ENCODE measurements around the gene ACY1.

The ACY1 gene

DNA sequence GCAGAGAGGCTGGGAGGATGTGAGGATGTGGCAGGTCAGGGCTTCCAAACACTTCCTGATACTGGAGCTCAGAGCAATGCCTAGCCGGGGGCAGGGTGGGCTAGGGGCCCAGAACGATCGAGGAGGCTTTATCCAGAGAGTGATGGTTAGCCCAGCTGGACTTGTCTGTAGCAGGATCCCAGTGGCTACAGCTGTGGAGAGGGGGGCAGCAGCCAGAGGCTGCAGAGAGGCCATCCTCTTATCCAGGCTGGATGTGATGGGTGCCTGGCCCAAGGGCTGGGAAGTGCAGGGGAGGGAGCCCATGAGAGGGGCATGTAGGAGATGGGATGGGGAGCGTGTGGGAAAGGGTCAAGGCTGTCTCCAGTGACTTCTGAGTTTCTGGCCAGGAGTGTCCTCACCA, 36.5 kb upstream of the ACY1 start:
- Mint-ChIP-seq H3K4me3 (no peak overlapping the region), H3K9me3 (no peaks in the 10 kb centered on the region), H3K27me3 (ENCODE audit: low read depth, poor library complexity) (peaks cover 3% of the 10 kb centered on the region), H3K36me3 (ENCODE audit: low read depth) (no peaks in the 10 kb centered on the region), H3K4me1 (peaks cover 33% of the 10 kb centered on the region), H3K27ac (peak overlapping the region; percentile 31)
- TF ChIP-seq, protein P1, sequence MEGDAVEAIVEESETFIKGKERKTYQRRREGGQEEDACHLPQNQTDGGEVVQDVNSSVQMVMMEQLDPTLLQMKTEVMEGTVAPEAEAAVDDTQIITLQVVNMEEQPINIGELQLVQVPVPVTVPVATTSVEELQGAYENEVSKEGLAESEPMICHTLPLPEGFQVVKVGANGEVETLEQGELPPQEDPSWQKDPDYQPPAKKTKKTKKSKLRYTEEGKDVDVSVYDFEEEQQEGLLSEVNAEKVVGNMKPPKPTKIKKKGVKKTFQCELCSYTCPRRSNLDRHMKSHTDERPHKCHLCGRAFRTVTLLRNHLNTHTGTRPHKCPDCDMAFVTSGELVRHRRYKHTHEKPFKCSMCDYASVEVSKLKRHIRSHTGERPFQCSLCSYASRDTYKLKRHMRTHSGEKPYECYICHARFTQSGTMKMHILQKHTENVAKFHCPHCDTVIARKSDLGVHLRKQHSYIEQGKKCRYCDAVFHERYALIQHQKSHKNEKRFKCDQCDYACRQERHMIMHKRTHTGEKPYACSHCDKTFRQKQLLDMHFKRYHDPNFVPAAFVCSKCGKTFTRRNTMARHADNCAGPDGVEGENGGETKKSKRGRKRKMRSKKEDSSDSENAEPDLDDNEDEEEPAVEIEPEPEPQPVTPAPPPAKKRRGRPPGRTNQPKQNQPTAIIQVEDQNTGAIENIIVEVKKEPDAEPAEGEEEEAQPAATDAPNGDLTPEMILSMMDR (IDR thresholded peaks at IDR 0.05), result no peak
- DNase-seq, result no peak

DNA sequence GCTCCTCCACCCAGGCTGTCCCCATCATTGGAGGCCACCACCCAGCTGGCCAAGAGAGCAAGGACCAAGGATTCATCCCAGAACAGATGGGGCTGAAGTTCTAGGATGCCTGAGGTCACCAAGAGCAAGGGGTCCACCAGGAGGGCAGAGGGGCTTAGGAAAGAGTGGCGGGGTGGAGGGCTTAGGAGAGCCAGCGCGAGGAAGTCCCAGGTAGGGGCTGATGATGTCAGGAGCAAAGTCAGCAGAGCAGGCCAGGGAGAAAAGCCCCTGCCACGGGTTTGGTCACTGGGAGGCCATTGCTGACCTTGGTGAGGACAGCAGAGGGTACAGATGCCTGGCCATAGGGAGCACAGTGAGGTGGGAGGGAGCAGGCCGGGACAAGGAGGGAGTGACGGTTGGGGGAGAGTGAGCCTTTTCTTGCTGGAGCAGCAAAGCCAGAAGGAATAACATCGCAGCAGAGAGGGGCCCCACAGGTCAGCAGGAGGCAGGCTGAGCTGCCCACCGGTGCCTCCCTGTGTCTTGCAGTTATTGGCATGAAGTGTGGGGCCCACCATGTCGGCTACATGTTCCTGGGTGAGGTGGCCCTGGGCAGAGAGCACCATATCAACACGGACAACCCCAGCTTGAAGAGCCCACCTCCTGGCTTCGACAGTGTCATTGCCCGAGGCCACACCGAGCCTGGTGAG, 36.0 kb upstream of the ACY1 start:
- no peaks in the 10 kb centered on the region for H3K36me3 Mint-ChIP-seq (ENCODE audit: low read depth)
- TF ChIP-seq, protein P1 (IDR thresholded peaks at IDR 0.05), result no peak
- H3K27ac Mint-ChIP-seq, result peak overlapping the region; percentile 31
- peaks cover 3% of the 10 kb centered on the region for H3K27me3 Mint-ChIP-seq (ENCODE audit: low read depth, poor library complexity)
- no peaks in the 10 kb centered on the region for H3K9me3 Mint-ChIP-seq
- peaks cover 35% of the 10 kb centered on the region for H3K4me1 Mint-ChIP-seq
- H3K4me3 Mint-ChIP-seq, result no peak overlapping the region
- no peak for DNase-seq

DNA sequence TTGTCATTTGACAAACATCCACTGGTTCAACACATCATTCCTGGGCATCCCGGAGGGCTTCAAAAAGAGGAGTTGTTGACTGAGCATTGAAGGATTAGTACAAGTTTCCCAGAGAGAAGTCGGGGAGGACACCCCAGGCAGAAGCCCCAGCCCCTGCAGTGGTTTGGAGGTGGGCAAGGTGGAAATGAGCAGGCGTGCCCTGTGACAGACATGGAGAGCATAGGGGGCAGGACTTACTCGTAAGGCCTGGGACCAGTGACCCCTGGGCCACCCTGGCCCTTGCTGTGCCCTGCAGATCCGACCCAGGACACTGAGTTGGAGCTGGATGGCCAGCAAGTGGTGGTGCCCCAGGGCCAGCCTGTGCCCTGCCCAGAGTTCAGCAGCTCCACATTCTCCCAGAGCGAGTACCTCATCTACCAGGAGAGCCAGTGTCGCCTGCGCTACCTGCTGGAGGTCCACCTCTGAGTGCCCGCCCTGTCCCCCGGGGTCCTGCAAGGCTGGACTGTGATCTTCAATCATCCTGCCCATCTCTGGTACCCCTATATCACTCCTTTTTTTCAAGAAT, 35.2 kb upstream of the ACY1 start:
- peaks cover 31% of the 10 kb centered on the region for H3K4me1 Mint-ChIP-seq
- no peak overlapping the region for H3K4me3 Mint-ChIP-seq
- TF ChIP-seq, protein P1 (IDR thresholded peaks at IDR 0.05), result no peak
- H3K27me3 Mint-ChIP-seq (ENCODE audit: low read depth, poor library complexity), result peaks cover 3% of the 10 kb centered on the region
- H3K9me3 Mint-ChIP-seq, result no peaks in the 10 kb centered on the region
- H3K36me3 Mint-ChIP-seq (ENCODE audit: low read depth), result no peaks in the 10 kb centered on the region
- no peak overlapping the region for H3K27ac Mint-ChIP-seq
- DNase-seq, result no peak

DNA sequence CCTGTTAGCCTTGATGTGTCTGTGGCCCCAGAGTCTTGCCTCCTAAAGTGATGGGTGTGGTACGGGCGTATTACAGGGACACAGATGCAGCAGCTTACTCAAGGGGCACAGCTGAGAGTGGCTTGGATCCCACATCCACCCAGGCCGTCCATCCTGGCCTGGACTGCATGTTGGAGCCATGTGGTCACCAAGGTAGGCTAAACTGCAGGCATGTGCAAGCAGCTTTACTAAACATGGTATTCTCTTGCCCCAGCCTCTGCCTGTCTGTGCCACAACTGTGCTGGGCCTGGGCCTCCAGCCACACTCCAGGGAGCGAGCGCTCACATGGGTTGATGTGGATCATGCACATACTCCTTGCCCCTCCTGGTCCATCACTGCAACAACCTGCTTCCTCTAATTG, 34.2 kb upstream of the ACY1 start:
- no peak for DNase-seq
- Mint-ChIP-seq H3K9me3 (no peaks in the 10 kb centered on the region), H3K36me3 (ENCODE audit: low read depth) (no peaks in the 10 kb centered on the region), H3K4me3 (no peak overlapping the region), H3K4me1 (peaks cover 34% of the 10 kb centered on the region), H3K27me3 (ENCODE audit: low read depth, poor library complexity) (peaks cover 4% of the 10 kb centered on the region), H3K27ac (no peak overlapping the region)
- TF ChIP-seq, protein P1 (IDR thresholded peaks at IDR 0.05), result no peak

DNA sequence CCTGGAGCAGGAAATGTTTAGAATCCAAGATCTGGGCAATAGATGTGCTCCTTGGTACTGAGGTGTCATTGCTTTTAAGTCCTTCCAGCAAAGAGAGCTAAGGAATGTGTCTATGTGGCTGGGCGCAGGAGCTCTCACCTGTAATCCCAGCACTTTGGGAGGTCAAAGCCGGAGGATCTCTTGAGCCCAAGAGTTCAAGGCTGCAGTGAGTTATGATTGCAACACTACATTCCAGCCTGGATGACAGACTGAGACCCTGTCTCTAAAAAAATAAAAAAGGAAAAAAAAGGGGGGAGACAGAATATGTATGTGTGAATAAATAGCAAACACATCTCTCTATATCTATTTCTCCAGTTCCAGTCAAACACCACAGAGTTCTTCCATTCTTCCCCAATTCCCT, 32.4 kb upstream of the ACY1 start:
- H3K27ac Mint-ChIP-seq, result no peak overlapping the region
- peaks cover 8% of the 10 kb centered on the region for H3K27me3 Mint-ChIP-seq (ENCODE audit: low read depth, poor library complexity)

More for the DNA sequence above, 32.4 kb upstream of the ACY1 start:
- Mint-ChIP-seq H3K9me3 (no peaks in the 10 kb centered on the region), H3K36me3 (ENCODE audit: low read depth) (no peaks in the 10 kb centered on the region), H3K4me1 (peaks cover 33% of the 10 kb centered on the region), H3K4me3 (no peak overlapping the region)
- no peak for DNase-seq
- TF ChIP-seq, protein P1 (IDR thresholded peaks at IDR 0.05), result no peak

All from nephron progenitor cell (in vitro differentiated cells).